ENCODE data around the gene EDC3.
"Not testable (repeated sequence)": the region's sequence is repeated elsewhere in the genome, so short reads cannot be mapped to it uniquely, and the experiment has no call there.

EDC3 gene

GRCh38 chr15:74605795-74606150, 90.1 kb downstream of the EDC3 start:
- DNase-seq, result no peak

DNA sequence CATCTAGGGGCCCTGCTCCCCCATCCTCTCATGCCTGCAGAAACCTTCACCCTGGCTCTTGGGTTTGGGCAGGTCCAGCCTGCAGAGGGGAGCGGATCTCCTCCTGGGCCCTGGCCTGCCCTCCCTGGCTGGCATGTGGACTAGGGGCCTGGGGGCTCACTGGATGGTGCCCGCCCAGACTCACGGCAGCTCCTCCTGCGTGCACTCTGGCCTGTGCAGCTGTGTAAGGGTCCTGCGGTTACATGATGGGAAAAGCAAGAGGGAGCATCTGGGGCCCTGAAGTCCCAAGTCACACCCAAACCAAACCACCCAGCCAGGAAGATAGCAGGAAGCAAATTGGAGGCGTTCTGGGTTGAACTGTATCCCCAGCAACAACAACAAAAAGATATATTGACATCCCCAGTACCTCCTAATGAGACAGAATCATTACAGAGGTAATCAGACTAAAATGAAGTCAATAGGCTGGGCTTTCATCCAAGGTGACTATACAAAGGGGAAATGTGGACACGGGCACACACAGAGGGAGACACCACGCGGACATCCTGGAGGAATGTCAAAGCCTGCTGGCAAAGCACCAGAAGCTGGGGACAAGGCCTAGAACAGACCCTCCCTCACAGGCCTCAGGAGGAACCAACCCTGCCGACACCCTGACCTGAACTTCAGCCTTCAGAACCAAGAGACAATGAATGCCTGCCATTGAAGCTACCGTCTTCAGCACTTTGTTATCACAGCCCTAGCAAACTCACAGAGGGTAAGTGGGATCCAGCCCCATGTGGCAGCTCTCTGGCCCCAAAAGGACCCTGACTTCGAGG, 90.6 kb downstream of the EDC3 start:
- no peak for DNase-seq

DNA sequence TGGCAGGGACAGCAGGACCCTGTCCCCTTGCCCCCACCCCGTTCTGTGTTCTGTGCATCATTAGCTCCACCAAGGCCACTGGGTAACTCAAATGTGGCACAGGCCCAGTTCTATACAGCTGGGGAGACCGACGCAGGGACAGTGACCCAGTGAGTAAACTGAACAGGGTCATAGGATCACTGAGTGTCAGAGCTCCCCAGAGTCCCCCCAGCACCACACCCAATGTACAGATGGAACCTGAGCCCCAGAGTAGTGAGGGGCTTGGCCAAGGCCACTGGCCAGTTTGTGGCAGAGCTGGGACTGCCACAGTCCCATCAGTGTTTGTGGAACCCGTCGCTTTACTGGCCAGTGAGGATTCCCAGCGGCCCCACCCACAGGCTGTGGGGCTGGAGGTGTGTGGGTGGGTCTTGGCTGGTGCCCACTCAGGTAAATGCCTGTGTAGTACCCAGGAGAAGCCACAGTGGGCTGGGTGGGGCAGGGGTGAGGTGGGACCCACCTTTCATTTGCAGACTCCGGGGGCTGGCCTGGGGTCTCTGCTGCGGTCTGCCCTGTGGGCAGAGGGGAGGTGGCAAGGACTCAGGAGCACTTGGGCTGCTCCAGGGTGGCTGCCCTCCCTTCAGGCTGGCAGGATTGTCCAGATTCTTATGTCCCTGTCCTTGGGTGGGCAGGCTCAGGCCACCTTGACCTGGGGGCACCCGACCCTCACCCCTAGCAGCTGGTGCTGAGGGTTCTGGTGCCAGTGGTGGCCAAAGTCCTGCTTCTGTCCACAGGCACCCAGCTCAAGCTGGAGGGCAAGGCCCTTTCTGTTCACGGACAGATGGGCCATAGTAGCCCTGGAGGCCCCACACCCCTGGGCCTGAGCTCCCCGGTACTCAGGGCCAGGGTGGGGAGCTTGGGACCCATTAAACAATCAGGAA, 91.8 kb downstream of the EDC3 start:
- DNase-seq, result no peak

GRCh38 chr15:74603026-74603788, 92.6 kb downstream of the EDC3 start:
- no peak for DNase-seq

- no peak for DNase-seq
These were observed 96.7 kb downstream of the EDC3 start for GRCh38 chr15:74599156-74599555.

GRCh38 chr15:74598126-74598842, 97.5 kb downstream of the EDC3 start:
- peak; percentile 83 for DNase-seq

- DNase-seq, result not testable (repeated sequence)
These were observed 98.6 kb downstream of the EDC3 start for GRCh38 chr15:74597146-74597705.

DNA sequence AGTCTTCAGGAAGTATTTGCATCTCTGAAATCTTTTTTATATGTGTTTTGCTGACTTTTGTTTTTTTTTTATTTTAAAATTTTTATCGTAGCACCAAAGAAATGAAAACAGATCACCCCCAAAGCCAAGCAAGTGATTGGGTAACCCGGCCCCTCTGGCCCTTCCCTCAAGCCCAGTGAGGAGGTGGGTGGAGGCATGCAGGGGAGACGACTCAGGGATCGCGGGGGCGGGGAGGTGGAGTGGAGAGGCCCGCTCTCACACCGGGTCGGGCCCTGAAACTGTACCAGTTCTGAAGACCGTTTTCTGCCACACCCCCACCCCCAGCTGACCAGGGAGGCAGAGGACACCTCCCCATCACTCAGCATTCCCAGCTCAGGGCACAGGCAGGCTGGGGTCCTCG, 99.1 kb downstream of the EDC3 start:
- DNase-seq, result not testable (repeated sequence)

- DNase-seq, result no peak
These were observed 100.6 kb downstream of the EDC3 start for GRCh38 chr15:74595271-74595670.

DNA sequence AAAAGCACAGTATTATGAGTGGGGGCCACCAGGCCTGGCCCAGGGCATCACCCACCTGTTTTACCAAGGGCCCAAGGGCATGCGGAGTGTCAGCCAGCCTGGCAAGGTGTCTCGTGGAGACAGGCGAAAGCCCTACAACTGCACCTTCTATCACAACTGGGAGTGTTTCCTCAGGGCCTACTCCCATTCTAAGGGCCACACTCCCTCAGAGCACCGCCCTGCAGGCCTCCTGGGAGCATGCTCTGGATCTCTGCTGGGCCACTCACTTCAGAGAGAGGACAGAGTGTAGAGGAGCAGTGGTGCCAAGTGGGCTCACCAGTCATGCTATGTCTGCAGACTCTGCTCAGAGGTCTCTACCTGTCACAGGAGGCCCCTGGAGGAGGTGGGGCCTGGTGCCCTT, 101.4 kb downstream of the EDC3 start:
- DNase-seq, result no peak

GRCh38 chr15:74593122-74593521, 102.7 kb downstream of the EDC3 start:
- no peak for DNase-seq

DNA sequence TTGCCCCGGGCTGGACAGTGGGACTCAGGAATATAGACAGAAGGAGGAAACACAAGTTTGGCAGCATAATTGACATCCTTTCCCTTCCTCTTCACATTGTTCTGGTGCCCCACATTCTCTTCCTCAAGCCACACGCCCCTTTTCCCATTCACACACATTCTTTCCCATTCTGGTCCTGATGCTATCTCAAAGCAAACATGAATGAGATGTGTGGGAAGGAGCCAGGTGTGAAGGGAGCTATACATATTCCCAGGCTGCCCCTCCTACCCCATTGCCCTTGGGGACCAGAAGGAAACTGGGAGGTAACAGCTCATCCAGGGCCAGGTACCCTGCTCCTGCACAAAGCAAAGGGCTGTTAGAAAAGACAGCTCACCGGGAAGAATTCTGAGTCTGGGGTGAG, 103.6 kb downstream of the EDC3 start:
- DNase-seq, result no peak

GRCh38 chr15:74589826-74590225, 106.0 kb downstream of the EDC3 start:
- DNase-seq, result no peak

- no peak for DNase-seq
These were observed 110.0 kb downstream of the EDC3 start for GRCh38 chr15:74585857-74586256.

DNA sequence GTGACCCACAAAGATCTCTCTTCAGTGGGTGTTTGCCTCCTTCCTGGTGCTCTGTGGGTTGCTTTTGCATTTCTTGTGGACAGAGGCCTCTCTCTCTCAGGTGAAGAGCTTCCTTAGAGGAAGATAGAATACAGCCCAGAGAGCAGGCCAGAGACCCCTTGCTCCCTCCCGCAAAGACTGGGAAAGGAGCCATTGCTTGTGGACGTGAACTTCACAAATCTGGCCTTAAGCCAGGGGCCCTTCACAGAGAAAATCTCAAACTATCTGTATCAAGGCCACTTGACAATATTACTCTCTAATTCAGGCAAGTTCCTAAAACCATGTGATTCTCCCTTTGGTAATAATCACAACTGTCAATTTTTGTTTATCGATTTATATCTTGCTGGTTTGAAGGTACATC, 110.6 kb downstream of the EDC3 start:
- DNase-seq, result no peak

DNA sequence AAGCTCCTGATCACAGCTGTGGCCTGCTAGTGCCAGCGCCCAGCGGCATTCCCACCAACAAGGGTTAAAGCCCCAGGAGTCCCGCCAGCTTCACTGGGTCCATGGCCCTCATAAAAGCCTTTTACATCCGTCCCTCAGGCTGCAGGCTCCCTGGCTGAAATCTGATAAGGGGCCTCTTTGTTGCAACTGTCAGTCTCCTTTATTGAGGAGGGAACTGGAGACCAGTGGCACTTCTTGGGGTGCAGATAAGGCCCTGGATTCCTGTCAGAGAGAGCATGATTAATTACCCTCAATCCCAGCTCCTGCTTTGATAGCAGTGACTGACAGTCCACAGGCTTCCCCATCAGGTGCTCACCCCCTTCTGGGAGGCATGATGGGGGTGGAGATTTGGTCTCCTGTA, 111.0 kb downstream of the EDC3 start:
- no peak for DNase-seq

DNA sequence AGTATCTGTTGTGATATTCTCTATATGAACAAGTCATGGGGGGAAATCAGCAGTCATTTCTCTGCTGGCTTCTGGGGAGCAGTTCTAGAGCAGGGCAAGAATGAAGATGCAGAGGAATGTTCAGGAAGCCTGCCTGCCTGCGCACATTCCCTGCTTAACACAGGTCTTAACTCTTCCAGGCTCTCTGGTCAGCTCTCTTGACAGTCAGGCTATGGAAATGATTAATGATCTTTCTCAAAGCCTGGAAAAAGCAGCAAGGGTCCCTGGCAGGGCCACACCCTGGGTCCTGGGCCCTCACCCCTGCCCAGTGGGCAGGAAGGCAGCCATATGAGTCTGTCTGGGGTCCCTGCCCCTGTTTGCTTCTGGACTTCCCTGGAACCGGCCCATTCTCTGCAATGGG, 111.6 kb downstream of the EDC3 start:
- DNase-seq, result no peak
